CD4-positive, alpha-beta T cell treated with Interleukin-6 for 4 hours (primary cell): ENCODE measurements around the gene ASAP2.

Experiments used
- DNase-seq: peaks from one replicate; pipeline ENCODE4 v3.0.0-alpha.2; 2020; ENCODE audit warnings: mixed read lengths

Gene ASAP2

DNA sequence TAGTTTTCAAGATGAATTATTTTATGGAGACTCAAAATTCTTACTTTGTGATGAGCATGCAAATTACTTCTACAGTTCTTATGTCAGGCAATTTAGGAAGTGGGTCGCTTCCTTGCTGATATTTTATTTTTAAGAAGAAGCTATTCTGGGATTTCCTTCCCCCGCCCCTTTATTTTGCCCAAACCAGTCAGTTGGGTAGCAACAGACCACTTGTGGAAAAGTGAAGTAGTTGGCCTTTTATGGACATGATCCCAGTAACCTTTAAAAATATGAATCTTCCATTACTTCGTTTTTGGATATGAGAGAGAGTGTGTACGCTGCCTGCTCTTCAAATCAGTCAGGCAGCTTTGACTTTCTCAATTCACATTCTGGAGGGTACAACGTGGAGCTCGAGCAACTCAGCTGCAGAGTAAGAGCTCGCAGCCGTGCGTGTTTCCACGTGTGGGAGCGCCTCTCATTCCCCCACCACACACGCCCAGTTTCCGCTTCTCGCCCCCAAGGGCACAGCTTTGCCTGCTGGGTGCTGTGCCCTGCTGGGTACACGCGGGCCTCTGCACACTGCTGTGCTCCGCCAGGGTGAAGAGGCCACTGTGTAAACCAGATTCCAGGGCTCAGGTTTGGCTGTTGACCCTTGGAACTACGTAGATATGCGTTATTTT is 124.1 kb downstream of the ASAP2 start:
- no peak for DNase-seq

DNA sequence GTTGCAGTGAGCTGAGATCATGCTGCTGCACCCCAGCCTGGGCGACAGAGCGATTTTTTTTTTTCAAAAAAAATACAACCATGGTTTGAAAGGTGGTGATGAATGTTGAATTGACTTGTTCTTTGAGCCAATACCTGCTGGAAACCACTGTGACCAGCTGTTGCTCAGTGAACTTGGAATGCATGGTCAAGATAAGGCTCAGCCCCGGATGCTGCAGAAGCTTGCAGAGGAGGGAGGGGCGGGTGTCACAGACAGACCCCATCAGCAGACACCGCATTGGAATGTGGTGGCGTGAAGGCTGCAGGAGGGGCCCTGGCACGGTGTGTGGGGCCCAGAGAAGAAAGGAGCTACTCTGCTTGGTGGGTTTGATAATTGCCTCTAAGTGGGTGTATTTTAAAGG is 125.1 kb downstream of the ASAP2 start:
- no peak for DNase-seq

GRCh38 chr2:9332136-9332852 is 125.7 kb downstream of the ASAP2 start:
- no peak for DNase-seq

DNA sequence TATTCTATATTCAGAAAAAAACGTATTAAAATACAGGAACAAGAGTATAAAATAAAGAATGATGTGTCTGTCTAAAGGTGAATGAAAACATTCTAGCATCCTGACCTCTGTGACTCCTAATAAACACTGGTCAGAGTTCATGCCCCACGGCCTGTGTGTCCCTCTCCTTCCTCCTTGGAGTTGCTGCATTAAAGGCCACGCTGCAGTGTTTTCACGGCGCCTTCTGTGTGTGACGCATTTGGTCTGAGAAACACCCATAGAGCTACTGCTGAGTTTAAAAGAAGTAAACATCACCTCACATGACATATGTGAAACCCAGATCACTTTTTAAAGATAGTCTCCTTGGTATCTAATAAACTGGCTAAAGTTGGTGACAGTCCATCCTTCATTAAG is 126.2 kb downstream of the ASAP2 start:
- DNase-seq: no peak

DNA sequence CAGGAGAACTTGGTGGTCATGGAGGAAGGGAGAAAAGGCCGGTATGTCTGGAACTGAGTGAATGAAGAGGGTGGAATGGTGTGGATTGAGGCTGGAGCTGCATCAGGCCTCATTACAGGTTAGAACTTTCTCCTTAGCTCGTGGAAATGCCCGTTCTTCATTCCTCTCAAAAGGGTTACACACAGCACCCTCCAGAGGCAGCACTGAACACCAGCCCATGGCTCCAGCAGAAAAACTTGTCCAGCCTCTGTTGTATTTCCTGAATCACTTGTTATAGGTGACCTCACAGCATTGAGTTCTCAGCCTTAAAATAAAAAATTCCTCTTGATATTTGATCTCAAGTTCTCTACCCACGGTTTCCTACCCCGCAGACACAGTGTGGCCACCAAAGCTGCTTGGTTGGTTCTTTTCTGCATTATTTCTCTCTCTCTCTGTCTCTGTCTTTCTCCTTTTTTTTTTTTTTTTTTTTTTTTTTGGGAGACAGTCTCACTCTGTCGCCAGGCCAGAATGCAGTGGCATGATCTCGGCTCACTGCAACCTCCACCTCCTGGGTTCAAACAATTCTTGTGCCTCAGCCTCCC is 127.1 kb downstream of the ASAP2 start:
- DNase-seq: no peak

DNA sequence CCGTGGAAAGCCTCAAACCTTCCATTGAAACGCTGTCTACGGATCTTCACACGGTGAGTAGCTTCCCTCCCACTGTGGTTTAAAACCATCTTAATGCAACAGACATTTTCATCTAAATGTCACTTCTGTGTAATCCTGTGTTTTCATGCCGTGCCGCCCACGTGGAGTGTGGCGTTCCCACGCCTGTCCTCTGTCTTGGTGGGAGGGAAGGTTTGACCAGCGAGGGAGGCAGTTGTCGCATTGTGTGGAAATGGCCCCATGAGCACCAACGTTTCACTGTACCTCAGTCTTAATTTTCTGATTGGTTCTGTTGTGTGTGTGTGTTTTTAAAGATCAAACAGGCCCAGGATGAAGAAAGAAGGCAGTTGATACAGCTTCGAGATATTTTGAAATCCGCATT is 128.1 kb downstream of the ASAP2 start:
- no peak for DNase-seq

GRCh38 chr2:9335322-9335832 is 128.8 kb downstream of the ASAP2 start:
- DNase-seq: no peak

DNA sequence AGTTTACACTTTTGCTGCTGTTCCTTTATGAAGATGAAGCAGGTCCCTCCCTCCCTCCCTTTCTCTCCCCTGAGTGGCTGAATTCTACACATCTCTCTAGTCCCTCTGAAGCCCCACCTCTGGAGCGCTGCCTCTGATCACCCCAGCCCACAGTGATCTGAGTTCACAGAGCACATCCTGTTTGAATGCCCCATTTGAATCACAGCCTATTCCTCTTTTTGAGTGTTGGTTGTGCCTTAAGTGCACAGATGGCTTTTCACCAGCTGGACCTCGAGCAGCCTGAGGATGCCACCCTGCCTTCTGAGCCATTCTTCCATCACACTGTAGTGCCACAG is 129.6 kb downstream of the ASAP2 start:
- no peak for DNase-seq

- peak; percentile 6 for DNase-seq
Measured at GRCh38 chr2:9336576-9337314, 130.1 kb downstream of the ASAP2 start.

- DNase-seq: no peak
Measured at GRCh38 chr2:9337901-9338300, 131.3 kb downstream of the ASAP2 start.

DNA sequence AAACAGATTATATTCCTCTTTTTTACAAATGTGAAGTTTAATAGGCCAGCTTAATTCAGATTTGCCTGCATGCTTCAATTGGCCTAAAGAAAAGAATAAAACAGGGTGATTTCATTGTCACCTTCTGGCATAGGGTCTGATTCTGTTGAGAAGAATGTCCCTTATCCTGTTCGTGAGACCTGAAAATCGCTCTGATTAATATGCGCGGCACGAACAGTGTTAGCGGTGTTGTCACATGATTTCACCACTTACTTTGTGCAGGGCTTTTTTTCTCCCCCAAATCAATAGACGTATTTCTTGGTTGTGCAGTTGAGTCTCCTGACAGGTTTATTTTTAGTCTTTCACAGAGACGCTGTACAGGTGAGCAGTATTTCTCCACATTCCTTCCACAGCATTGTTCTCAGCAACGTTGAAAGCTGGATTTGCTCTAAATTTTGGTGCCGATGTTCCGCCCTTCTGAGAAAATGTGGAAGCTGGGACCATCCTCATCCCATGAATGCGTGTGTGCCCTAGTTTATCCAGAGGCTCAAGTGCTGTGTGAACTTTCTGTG is 134.8 kb downstream of the ASAP2 start:
- no peak for DNase-seq

DNA sequence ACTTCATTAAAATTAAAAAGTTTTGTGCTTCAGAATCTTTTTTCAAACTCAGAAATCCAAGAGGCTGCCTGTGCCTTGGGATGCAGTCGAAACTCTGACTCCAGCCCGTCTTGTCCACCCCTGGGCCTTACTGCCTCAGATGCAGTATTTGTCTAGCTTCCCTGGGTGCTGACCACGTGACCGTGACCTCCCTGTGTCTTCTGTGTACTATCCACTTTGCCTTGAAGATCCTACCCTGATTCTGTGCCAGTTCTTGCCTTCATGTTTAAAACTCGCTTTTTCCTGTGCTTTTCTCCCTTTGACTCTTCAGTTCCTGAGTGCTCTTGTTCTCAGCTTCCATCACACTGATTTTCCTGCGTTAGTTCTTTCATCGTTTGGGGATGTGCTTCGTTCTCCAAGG is 136.0 kb downstream of the ASAP2 start:
- DNase-seq: no peak

- no peak for DNase-seq
Measured at GRCh38 chr2:9343524-9343923, 136.9 kb downstream of the ASAP2 start.

- no peak for DNase-seq
Measured at GRCh38 chr2:9344434-9344833, 137.8 kb downstream of the ASAP2 start.

DNA sequence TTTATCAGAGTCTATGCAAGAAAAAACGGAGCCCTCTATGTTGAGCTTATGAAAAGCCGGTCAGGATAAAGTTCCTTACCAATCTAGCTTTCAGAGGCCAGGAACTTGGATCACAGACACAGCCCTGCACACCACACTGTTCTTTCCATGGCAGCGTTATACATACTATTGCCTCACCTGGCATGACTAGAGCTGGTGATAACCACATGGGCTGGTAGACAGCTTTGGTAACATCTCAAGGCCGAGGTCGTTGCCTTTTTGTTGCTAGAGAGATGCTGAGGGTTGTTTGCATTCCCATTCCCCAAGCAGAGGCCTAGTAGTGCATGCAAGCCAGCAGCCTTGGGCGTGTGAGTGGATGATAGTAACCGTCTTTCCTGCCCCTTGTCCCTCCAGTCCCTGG is 138.7 kb downstream of the ASAP2 start:
- DNase-seq: no peak

GRCh38 chr2:9345997-9346396 is 139.4 kb downstream of the ASAP2 start:
- DNase-seq: no peak

GRCh38 chr2:9346885-9347284 is 140.3 kb downstream of the ASAP2 start:
- DNase-seq: no peak

DNA sequence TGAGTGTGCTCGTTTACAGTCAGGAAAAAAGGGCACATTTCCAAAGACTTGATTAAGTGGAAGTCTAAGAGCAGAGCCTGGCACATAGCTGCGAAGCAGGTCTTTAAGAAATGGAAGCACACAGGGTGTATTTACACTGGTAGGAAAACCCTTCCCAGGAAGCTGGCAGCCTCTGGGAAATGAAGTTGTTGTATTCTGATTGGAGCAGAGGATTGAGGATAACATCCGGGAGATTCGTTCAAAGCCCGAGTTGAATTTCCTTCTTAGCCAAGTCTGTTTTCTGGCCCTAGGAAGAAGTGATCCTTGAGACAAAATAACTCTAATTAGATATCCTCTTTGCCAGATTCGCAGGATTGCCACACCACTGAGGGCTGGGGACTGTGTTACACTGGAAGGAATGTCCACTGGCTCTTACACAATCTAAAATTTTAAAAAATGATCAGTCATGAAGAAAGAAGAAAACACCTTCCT is 140.8 kb downstream of the ASAP2 start:
- DNase-seq: no peak

- no peak for DNase-seq
Measured at GRCh38 chr2:9354318-9354717, 147.7 kb downstream of the ASAP2 start.

GRCh38 chr2:9355270-9355669 is 148.7 kb downstream of the ASAP2 start:
- DNase-seq: no peak

DNA sequence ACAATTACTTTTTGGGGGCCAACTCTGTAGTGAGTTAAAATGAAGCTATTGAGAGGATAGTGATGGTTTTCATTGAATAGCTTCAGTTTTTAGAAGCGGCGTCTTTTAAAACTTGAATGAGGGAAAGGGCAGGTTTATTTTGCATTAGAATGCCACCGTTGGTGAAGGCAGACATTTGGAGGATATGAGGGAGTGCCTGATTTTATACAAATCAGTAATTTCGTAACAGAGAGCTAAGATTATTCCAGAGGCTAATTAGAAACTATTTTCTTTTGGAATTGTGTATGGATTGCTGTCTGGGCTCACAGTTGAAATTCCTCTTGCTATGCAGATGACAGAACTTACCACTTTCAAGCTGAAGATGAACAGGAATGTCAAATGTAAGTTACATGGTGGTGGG is 149.1 kb downstream of the ASAP2 start:
- no peak for DNase-seq

GRCh38 chr2:9356261-9356660 is 149.6 kb downstream of the ASAP2 start:
- DNase-seq: no peak

DNA sequence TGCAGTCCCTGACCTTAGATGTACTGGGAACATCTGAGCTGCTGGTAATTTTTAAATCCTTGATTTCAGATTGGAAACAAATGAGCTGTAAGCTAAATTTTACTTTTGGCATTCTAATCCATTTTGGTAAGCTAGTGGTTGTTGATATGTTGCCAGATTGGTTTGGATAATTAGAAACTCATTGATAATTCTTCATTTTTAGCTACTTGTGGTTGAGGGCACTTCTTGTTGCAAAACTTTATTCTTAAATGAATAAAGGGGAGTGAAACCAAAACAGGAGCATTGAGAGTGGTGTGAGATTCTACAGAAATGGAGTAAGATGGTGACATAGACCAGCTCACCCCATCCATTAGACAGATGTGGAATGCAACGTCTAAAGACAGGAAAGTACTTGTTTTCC is 152.2 kb downstream of the ASAP2 start:
- DNase-seq: no peak
